ENCODE results near the gene TNF.
A peak's percentile ranks its signal among the peaks of the same experiment; 100 is the strongest.

The TNF gene

GRCh38 chr6:31621320-31621939, 46.1 kb downstream of the TNF start:
- TF ChIP-seq FOXP2 (optimal IDR thresholded peaks at IDR 0.05; ENCODE audit: borderline replicate concordance, extremely low read depth, extremely low read length, insufficient read depth) (no peak), REST (IDR thresholded peaks at IDR 0.05; ENCODE audit: insufficient read depth in 1 of 2, low read depth in 2 of 2, low read length in 2 of 2) (no peak), SIN3A (IDR thresholded peaks at IDR 0.05; ENCODE audit: borderline replicate concordance, insufficient read depth, low read length) (no peak), POLR2AphosphoS5 (IDR thresholded peaks at IDR 0.05; ENCODE audit: low read depth, low read length) (no peak), TAF1 (IDR thresholded peaks at IDR 0.05; ENCODE audit: borderline replicate concordance, insufficient read depth, low read length) (no peak; the same call in 1 of the 2 replicates)

- TF ChIP-seq POLR2AphosphoS5 (IDR thresholded peaks at IDR 0.05; ENCODE audit: low read depth, low read length) (no peak), FOXP2 (optimal IDR thresholded peaks at IDR 0.05; ENCODE audit: borderline replicate concordance, extremely low read depth, extremely low read length, insufficient read depth) (no peak), TAF1 (IDR thresholded peaks at IDR 0.05; ENCODE audit: borderline replicate concordance, insufficient read depth, low read length) (no peak), REST (IDR thresholded peaks at IDR 0.05; ENCODE audit: insufficient read depth in 1 of 2, low read depth in 2 of 2, low read length in 2 of 2) (no peak), SIN3A (IDR thresholded peaks at IDR 0.05; ENCODE audit: borderline replicate concordance, insufficient read depth, low read length) (0 out of 2 replicates have a peak, but pooled peaks have one; percentile 2)
Observed at GRCh38 chr6:31621991-31622390, 46.6 kb downstream of the TNF start.

GRCh38 chr6:31622684-31623091, 47.3 kb downstream of the TNF start:
- no peak for TF ChIP-seq SIN3A (IDR thresholded peaks at IDR 0.05; ENCODE audit: borderline replicate concordance, insufficient read depth, low read length)
- no peak for TF ChIP-seq FOXP2 (optimal IDR thresholded peaks at IDR 0.05; ENCODE audit: borderline replicate concordance, extremely low read depth, extremely low read length, insufficient read depth)
- no peak for TF ChIP-seq POLR2AphosphoS5 (IDR thresholded peaks at IDR 0.05; ENCODE audit: low read depth, low read length)
- TF ChIP-seq TAF1 (IDR thresholded peaks at IDR 0.05; ENCODE audit: borderline replicate concordance, insufficient read depth, low read length) = no peak
- no peak for TF ChIP-seq REST (IDR thresholded peaks at IDR 0.05; ENCODE audit: insufficient read depth in 1 of 2, low read depth in 2 of 2, low read length in 2 of 2)

GRCh38 chr6:31624070-31624469, 48.7 kb downstream of the TNF start:
- TF ChIP-seq POLR2AphosphoS5 (IDR thresholded peaks at IDR 0.05; ENCODE audit: low read depth, low read length) = no peak
- no peak for TF ChIP-seq REST (IDR thresholded peaks at IDR 0.05; ENCODE audit: insufficient read depth in 1 of 2, low read depth in 2 of 2, low read length in 2 of 2)
- no peak for TF ChIP-seq SIN3A (IDR thresholded peaks at IDR 0.05; ENCODE audit: borderline replicate concordance, insufficient read depth, low read length)
- no peak for TF ChIP-seq TAF1 (IDR thresholded peaks at IDR 0.05; ENCODE audit: borderline replicate concordance, insufficient read depth, low read length)
- no peak for TF ChIP-seq FOXP2 (optimal IDR thresholded peaks at IDR 0.05; ENCODE audit: borderline replicate concordance, extremely low read depth, extremely low read length, insufficient read depth)
